ENCODE measurements around the gene ILF2.

DNA sequence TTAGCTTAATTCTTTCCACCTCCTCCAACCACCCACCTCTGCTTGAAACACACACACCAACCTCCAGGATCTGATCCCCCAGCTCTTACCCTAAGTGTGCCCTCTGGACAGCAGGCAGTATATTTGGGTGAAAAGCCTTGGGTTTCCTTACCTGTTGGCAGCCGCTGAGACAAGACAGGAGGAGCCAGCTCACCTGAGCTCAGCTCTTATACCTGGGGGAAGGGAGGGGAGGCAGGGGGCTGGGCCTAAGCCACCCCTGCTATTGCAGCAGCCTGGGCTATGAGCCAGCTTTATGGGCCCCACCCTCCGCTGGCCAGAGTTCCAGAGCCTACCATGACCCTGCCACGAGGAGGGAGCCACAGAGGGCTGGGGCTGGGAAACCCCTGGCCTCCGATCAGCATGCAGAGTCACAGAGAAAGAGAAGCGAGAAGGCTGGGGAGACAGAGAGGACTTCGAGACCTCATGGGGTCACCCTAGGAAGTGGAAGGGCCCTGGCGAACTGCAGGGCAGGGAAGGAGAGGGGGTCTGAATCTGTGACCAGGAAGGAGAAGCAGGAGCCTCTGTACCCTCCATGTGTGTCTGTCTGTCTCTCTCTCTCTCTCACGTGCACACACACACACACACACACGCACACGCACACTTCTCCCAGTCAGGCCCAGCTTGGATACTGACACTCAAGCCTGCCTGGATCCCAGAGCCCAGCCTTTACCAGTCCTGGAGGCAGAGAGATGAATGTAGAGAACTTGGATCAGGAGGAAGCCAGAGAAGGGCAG lies 54.5 kb downstream of the ILF2 start, which contains the start of gene S100A14:
- TF ChIP-seq, protein P1, sequence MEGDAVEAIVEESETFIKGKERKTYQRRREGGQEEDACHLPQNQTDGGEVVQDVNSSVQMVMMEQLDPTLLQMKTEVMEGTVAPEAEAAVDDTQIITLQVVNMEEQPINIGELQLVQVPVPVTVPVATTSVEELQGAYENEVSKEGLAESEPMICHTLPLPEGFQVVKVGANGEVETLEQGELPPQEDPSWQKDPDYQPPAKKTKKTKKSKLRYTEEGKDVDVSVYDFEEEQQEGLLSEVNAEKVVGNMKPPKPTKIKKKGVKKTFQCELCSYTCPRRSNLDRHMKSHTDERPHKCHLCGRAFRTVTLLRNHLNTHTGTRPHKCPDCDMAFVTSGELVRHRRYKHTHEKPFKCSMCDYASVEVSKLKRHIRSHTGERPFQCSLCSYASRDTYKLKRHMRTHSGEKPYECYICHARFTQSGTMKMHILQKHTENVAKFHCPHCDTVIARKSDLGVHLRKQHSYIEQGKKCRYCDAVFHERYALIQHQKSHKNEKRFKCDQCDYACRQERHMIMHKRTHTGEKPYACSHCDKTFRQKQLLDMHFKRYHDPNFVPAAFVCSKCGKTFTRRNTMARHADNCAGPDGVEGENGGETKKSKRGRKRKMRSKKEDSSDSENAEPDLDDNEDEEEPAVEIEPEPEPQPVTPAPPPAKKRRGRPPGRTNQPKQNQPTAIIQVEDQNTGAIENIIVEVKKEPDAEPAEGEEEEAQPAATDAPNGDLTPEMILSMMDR (IDR thresholded peaks at IDR 0.05), result no peak
- no peak for TF ChIP-seq TCF7L2 (IDR thresholded peaks at IDR 0.05; ENCODE audit: low read depth, low read length)
- no peak for TF ChIP-seq POLR2AphosphoS5 (IDR thresholded peaks at IDR 0.05; ENCODE audit: low read depth, low read length)

All from Panc1 (cell line).